H9 (cell line): ENCODE data around the gene WDHD1. TPM values are rescaled to one million over a fixed set of nuclear protein-coding genes. Genes with fewer than 3 reads are reported as not detected.
"Not testable (repeated sequence)": the region's sequence is repeated elsewhere in the genome, so short reads cannot be mapped to it uniquely, and the experiment has no call there.

Source experiments
- DNase-seq: peaks from one replicate; pipeline ENCODE4 v3.0.0-alpha.2; 2017
- H2AFZ ChIP-seq: one replicate; pipeline ENCODE4 v1.6.1; 2013; ENCODE audit warnings: mild to moderate bottlenecking, low read length, control low read depth, moderate library complexity
- H2AK5ac ChIP-seq: 2 replicates; pipeline ENCODE4 v1.6.1; 2013; ENCODE audit warnings: low read length, control low read depth, mixed read lengths; ENCODE audit not compliant: insufficient read length
- H2BK120ac ChIP-seq: one replicate; pipeline ENCODE4 v1.6.1; 2013; ENCODE audit warnings: low read depth, mild to moderate bottlenecking, low read length, control low read depth, inconsistent platforms; ENCODE audit not compliant: poor library complexity, severe bottlenecking
- H2BK12ac ChIP-seq: 2 replicates; pipeline ENCODE4 v1.6.1; 2013; ENCODE audit warnings: low read length, control low read depth, mixed read lengths, low read depth; ENCODE audit not compliant: insufficient read length
- H2BK15ac ChIP-seq: 2 replicates; pipeline ENCODE4 v1.6.1; 2013; ENCODE audit warnings: low read depth, low read length, control low read depth
- H2BK20ac ChIP-seq: one replicate; pipeline ENCODE4 v1.6.1; 2013; ENCODE audit warnings: low read depth, mild to moderate bottlenecking, low read length, control low read depth, inconsistent platforms; ENCODE audit not compliant: poor library complexity, severe bottlenecking
- H2BK5ac ChIP-seq: 2 replicates; pipeline ENCODE4 v1.6.1; 2013; ENCODE audit warnings: low read length, control low read depth, mixed read lengths; ENCODE audit not compliant: insufficient read length
- H3K14ac ChIP-seq: 2 replicates; pipeline ENCODE4 v1.6.1; 2013; ENCODE audit warnings: low read length, control low read depth; ENCODE audit not compliant: insufficient read depth
- H3K18ac ChIP-seq: 2 replicates; pipeline ENCODE4 v1.6.1; 2013; ENCODE audit warnings: low read depth, mild to moderate bottlenecking, mixed read lengths, low read length, control low read depth; ENCODE audit not compliant: insufficient read length
- H3K23ac ChIP-seq: 2 replicates; pipeline ENCODE4 v1.6.1; 2013; ENCODE audit warnings: low read length, control low read depth, mixed read lengths, low read depth; ENCODE audit not compliant: insufficient read length
- H3K23me2 ChIP-seq: 2 replicates; pipeline ENCODE4 v1.6.1; 2013; ENCODE audit warnings: low read depth, mild to moderate bottlenecking, mixed read lengths, low read length, control low read depth; ENCODE audit not compliant: insufficient read length, poor library complexity, severe bottlenecking
- H3K27ac ChIP-seq: 2 replicates; pipeline ENCODE4 v1.5.1; 2013; ENCODE audit warnings: low read length, control low read depth, mixed read lengths, low read depth; ENCODE audit not compliant: insufficient read length
- H3K27me3 ChIP-seq: 2 replicates; pipeline ENCODE4 v1.6.1; 2013; ENCODE audit warnings: low read length, control low read depth, inconsistent platforms; ENCODE audit not compliant: insufficient read depth
- H3K4ac ChIP-seq: 2 replicates; pipeline ENCODE4 v1.6.1; 2013; ENCODE audit warnings: low read depth, mild to moderate bottlenecking, control low read depth, inconsistent platforms, low read length, moderate library complexity
- H3K4me1 ChIP-seq: 2 replicates; pipeline ENCODE4 v1.6.1; 2013; ENCODE audit warnings: low read length, control low read depth, inconsistent platforms; ENCODE audit not compliant: insufficient read depth
- H3K4me2 ChIP-seq: 2 replicates; pipeline ENCODE4 v1.6.1; 2013; ENCODE audit warnings: low read length, control low read depth, mixed read lengths; ENCODE audit not compliant: insufficient read length, insufficient read depth
- H3K56ac ChIP-seq: 2 replicates; pipeline ENCODE4 v1.6.1; 2013; ENCODE audit warnings: low read depth, mild to moderate bottlenecking, mixed read lengths, low read length, control low read depth; ENCODE audit not compliant: insufficient read length
- H3K79me1 ChIP-seq: 2 replicates; pipeline ENCODE4 v1.6.1; 2013; ENCODE audit warnings: low read depth, mild to moderate bottlenecking, moderate library complexity, low read length, control low read depth, inconsistent platforms; ENCODE audit not compliant: insufficient read depth, poor library complexity, severe bottlenecking
- H3K79me2 ChIP-seq: 2 replicates; pipeline ENCODE4 v1.6.1; 2013; ENCODE audit warnings: low read length, control low read depth, inconsistent platforms; ENCODE audit not compliant: insufficient read depth
- H3K9ac ChIP-seq: 2 replicates; pipeline ENCODE4 v1.6.1; 2013; ENCODE audit warnings: low read length, control low read depth, mixed read lengths; ENCODE audit not compliant: insufficient read length; ENCODE audit errors: extremely low read depth
- H3K9me3 ChIP-seq: one replicate; pipeline ENCODE4 v1.6.1; 2013; ENCODE audit warnings: low read depth, low read length, inconsistent platforms; ENCODE audit not compliant: control insufficient read depth
- H3T11ph ChIP-seq: one replicate; pipeline ENCODE4 v1.6.1; 2013; ENCODE audit warnings: mild to moderate bottlenecking, low read length, control low read depth, inconsistent platforms
- H4K20me1 ChIP-seq: one replicate; pipeline ENCODE4 v1.6.1; 2013; ENCODE audit not compliant: control insufficient read depth, insufficient read length, insufficient read depth
- H4K5ac ChIP-seq: 2 replicates; pipeline ENCODE4 v1.6.1; 2013; ENCODE audit warnings: low read depth, mild to moderate bottlenecking, mixed read lengths, low read length, control low read depth; ENCODE audit not compliant: insufficient read length
- H4K8ac ChIP-seq: replicated peaks from 2 replicates; pipeline ENCODE4 v1.6.1; 2013; ENCODE audit warnings: low read length, control low read depth, mixed read lengths, low read depth; ENCODE audit not compliant: insufficient read length
- H4K91ac ChIP-seq: 2 replicates; pipeline ENCODE4 v1.6.1; 2013; ENCODE audit warnings: low read depth, mild to moderate bottlenecking, moderate library complexity, mixed read lengths, low read length, control low read depth; ENCODE audit not compliant: insufficient read length
- H3K27ac Mint-ChIP-seq, 3 experiments: 2 replicates in 2 of 3; 3 replicates in 1 of 3; pipeline ENCODE4 v1.8.0; 2020 to 2021; ENCODE audit warnings: mixed read lengths in 3 of 3, mild to moderate bottlenecking in 1 of 3, moderate library complexity in 1 of 3
- H3K27me3 Mint-ChIP-seq: 2 replicates; pipeline ENCODE4 v1.8.0; 2021; ENCODE audit warnings: low read depth, mild to moderate bottlenecking, moderate library complexity, mixed read lengths
- H3K36me3 Mint-ChIP-seq, 3 experiments: 2 replicates in 2 of 3; 3 replicates in 1 of 3; pipeline ENCODE4 v1.8.0; 2020 to 2021; ENCODE audit warnings: low read depth in 3 of 3, mixed read lengths in 3 of 3; ENCODE audit not compliant: insufficient read depth in 1 of 3
- H3K4me1 Mint-ChIP-seq, 2 experiments: 2 replicates each; pipeline ENCODE4 v1.8.0; 2020; ENCODE audit warnings: mixed read lengths in 2 of 2
- H3K4me3 Mint-ChIP-seq, 2 experiments: 2 replicates in 1 of 2; 3 replicates in 1 of 2; pipeline ENCODE4 v1.8.0; 2020 to 2021; ENCODE audit warnings: mild to moderate bottlenecking in 2 of 2, mixed read lengths in 2 of 2, moderate library complexity in 1 of 2
- H3K9me3 Mint-ChIP-seq, 2 experiments: 2 replicates in 1 of 2; 3 replicates in 1 of 2; pipeline ENCODE4 v1.8.0; 2020; ENCODE audit warnings: mild to moderate bottlenecking in 2 of 2, mixed read lengths in 2 of 2, moderate library complexity in 1 of 2
- CTCF ChIP-seq: fragments of 200-600 bp; sonication (generic); conservative IDR thresholded peaks from 3 replicates; pipeline ENCODE4 v1.8.0; 2021; ENCODE audit warnings: antibody characterized with exemption, mild to moderate bottlenecking
- WGBS: extraction: QIAGEN DNeasy Blood & Tissue Kit; methylation state at CpG from one replicate; pipeline ENCODE4 v1.1.7; 2013; ENCODE audit warnings: missing lambda C conversion rate, low lambda C conversion rate, mixed read lengths; ENCODE audit not compliant: insufficient read length; ENCODE audit errors: extremely low coverage; 5-methylcytosine and 5-hydroxymethylcytosine counted together
- total RNA-seq: library from RNA; stranded (reverse); gene quantifications from 2 replicates; pipeline ENCODE4 v1.2.1, GENCODE V29; 2021

Gene WDHD1
- total RNA-seq, 1 experiment from 2014 or later, result 93.7 TPM

- Histone ChIP-seq H3K79me2 (no peaks in the 10 kb centered on the region), H2BK15ac (no peak overlapping the region), H2BK5ac (no peak overlapping the region), H4K20me1 (no peaks in the 10 kb centered on the region), H3K27ac (no peak overlapping the region), H2AFZ (no peak overlapping the region), H3K4me2 (no peak overlapping the region), H2BK120ac (no peak overlapping the region), H4K5ac (no peak overlapping the region), H3K79me1 (no peaks in the 10 kb centered on the region), H3K9me3 (no peaks in the 10 kb centered on the region), H2BK20ac (no peak overlapping the region), H3K4me1 (no peaks in the 10 kb centered on the region), H3K56ac (no peak overlapping the region), H4K8ac (no peak overlapping the region), H3K27me3 (peaks cover 13% of the 10 kb centered on the region; the same call in 1 of the 2 replicates), H3K14ac (no peak overlapping the region), H4K91ac (no peak overlapping the region), H3K23me2 (peaks cover 9% of the 10 kb centered on the region), H2BK12ac (no peak overlapping the region), H2AK5ac (no peak overlapping the region), H3K4ac (no peak overlapping the region), H3T11ph (no peak overlapping the region), H3K23ac (no peak overlapping the region), H3K9ac (no peak overlapping the region), H3K18ac (no peak overlapping the region)
- Mint-ChIP-seq H3K4me3 (no peak overlapping the region), H3K27me3 (peaks cover 29% of the 10 kb centered on the region), H3K36me3 (no peaks in the 10 kb centered on the region; a peak in 1 of 7 replicates), H3K4me1 (peaks cover 7 to 8% of the 10 kb centered on the region in 2 experiments), H3K27ac (peak overlapping the region in 1 of 3 experiments; percentile 89; a peak in 1 of 7 replicates), H3K9me3 (no peaks in the 10 kb centered on the region)
- no CpG with 5 or more reads among the region's 5 CpGs for WGBS
- DNase-seq, result no peak
- no peak for TF ChIP-seq CTCF
Measured at GRCh38 chr14:54899573-54899972, 127.3 kb downstream of the WDHD1 start.

- not testable (repeated sequence) for H3K4me2 ChIP-seq, H3K56ac ChIP-seq, H3K18ac ChIP-seq, H3K79me2 ChIP-seq, H3K9me3 Mint-ChIP-seq, H2BK5ac ChIP-seq, H2AFZ ChIP-seq, H4K5ac ChIP-seq, H3T11ph ChIP-seq, H4K20me1 ChIP-seq, H3K23me2 ChIP-seq, H3K23ac ChIP-seq, H3K4me1 Mint-ChIP-seq, H2BK12ac ChIP-seq, H3K9ac ChIP-seq, H4K91ac ChIP-seq, H2BK120ac ChIP-seq, H2BK15ac ChIP-seq, H3K4me3 Mint-ChIP-seq, H3K27ac Mint-ChIP-seq, H3K36me3 Mint-ChIP-seq, H2AK5ac ChIP-seq, H3K9me3 ChIP-seq, DNase-seq, H3K27ac ChIP-seq, H4K8ac ChIP-seq, H3K79me1 ChIP-seq, H2BK20ac ChIP-seq, H3K14ac ChIP-seq, H3K4me1 ChIP-seq, H3K4ac ChIP-seq
- no CpG with 5 or more reads among the region's 5 CpGs for WGBS
- peaks cover 13% of the 10 kb centered on the region; the same call in 1 of the 2 replicates for H3K27me3 ChIP-seq
- H3K27me3 Mint-ChIP-seq, result peaks cover 23% of the 10 kb centered on the region
Measured at GRCh38 chr14:54897809-54898555, 128.9 kb downstream of the WDHD1 start.
